ENCODE results near the gene SHISA7.

DNA sequence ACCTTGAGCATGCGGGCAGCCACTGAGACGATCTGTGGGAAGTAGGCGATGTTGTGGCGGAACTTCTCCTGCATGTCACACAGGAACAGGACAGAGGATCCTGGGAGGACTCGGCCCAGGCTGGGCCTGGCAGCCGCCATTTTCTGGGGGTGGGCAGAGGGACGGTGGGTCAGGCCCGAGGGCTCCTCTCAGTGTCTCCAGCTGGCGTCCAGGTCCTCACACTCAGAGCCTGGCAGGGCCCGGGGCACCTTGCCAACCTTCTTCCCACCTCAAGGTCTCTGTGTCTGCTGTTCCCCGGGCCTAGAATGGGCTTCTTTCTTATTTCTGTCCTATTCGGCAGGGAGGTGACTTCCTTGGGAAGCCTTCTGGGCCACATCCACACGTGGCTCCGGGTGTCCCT lies 13.2 kb upstream of the SHISA7 start:
- TF ChIP-seq ZFP30 (CRISPR knock-in tag; IDR thresholded peaks at IDR 0.05) (no peak), ARNTL (CRISPR knock-in tag; IDR thresholded peaks at IDR 0.05; ENCODE audit: borderline replicate concordance, low read depth) (no peak)
- TF ChIP-seq, protein P1, sequence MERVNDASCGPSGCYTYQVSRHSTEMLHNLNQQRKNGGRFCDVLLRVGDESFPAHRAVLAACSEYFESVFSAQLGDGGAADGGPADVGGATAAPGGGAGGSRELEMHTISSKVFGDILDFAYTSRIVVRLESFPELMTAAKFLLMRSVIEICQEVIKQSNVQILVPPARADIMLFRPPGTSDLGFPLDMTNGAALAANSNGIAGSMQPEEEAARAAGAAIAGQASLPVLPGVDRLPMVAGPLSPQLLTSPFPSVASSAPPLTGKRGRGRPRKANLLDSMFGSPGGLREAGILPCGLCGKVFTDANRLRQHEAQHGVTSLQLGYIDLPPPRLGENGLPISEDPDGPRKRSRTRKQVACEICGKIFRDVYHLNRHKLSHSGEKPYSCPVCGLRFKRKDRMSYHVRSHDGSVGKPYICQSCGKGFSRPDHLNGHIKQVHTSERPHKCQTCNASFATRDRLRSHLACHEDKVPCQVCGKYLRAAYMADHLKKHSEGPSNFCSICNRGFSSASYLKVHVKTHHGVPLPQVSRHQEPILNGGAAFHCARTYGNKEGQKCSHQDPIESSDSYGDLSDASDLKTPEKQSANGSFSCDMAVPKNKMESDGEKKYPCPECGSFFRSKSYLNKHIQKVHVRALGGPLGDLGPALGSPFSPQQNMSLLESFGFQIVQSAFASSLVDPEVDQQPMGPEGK (CRISPR knock-in tag; IDR thresholded peaks at IDR 0.05; ENCODE audit: borderline replicate concordance), result no peak
